Fibroblast of lung (primary cell): ENCODE results near the gene DBH.

Experiments used
- EZH2 ChIP-seq: IDR thresholded peaks from 2 replicates; pipeline ENCODE4 v1.5.1; 2012; ENCODE audit warnings: low read length, control low read depth, mild to moderate bottlenecking; ENCODE audit errors: missing control alignments
- TF ChIP-seq, protein P1 (sequence below), 2 donors: IDR thresholded peaks in 1 of 2; conservative IDR thresholded peaks in 1 of 2; 1 replicate in 1 of 2; 2 replicates in 1 of 2; pipeline ENCODE4 v1.5.1; 2011 to 2012; ENCODE audit warnings: low read length in 2 of 2, control low read depth in 1 of 2, inconsistent platforms in 1 of 2, low read depth in 1 of 2, mild to moderate bottlenecking in 1 of 2

- TF ChIP-seq, protein P1, sequence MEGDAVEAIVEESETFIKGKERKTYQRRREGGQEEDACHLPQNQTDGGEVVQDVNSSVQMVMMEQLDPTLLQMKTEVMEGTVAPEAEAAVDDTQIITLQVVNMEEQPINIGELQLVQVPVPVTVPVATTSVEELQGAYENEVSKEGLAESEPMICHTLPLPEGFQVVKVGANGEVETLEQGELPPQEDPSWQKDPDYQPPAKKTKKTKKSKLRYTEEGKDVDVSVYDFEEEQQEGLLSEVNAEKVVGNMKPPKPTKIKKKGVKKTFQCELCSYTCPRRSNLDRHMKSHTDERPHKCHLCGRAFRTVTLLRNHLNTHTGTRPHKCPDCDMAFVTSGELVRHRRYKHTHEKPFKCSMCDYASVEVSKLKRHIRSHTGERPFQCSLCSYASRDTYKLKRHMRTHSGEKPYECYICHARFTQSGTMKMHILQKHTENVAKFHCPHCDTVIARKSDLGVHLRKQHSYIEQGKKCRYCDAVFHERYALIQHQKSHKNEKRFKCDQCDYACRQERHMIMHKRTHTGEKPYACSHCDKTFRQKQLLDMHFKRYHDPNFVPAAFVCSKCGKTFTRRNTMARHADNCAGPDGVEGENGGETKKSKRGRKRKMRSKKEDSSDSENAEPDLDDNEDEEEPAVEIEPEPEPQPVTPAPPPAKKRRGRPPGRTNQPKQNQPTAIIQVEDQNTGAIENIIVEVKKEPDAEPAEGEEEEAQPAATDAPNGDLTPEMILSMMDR (conservative IDR thresholded peaks at IDR 0.05 in 1 of 2, IDR thresholded peaks at IDR 0.05 in 1 of 2; ENCODE audit: low read depth in 1 of 2, low read length in 2 of 2), result no peak
- no peak for TF ChIP-seq EZH2
These were observed 4.6 kb downstream of the DBH start for GRCh38 chr9:133640580-133641395.
